ENCODE results near the gene CADPS.

Gene CADPS

DNA sequence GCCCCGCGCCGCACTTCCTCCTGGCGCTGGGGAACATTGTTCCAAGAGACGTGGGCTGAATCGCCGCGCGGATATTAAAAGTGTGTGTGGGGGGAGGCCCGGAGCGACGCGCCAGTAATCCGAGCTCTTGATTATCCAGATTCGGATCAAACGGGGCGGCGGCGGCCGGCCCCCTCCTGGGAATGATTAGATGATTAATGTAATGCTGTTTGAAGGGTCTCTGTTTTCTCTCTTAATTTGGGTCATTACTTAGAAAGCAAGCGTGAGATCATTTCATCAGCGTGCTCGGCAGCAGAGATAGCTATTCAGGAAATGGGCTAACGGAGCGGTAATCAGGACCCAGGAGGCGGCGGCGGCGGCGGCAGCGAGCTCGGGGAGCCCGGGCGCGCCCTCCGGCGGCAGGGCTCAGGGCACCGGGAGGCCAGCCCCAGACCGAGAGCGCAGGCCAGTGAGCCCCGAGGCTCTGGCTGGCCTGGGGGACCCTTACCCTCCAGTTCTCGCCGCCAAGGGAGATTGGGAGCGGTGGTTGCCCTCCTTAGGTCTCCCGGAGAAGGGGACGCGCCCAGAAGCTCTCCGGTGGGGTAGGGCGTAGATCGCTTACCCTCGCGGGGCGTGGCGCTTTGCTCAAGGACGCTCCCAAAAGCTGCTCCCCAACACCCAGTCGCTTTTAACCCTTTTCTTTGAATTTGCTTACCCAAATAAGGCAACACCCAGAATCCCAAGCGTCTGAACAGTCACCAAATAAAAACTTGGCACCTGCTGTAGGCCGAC is 506.3 kb downstream of the CADPS start:
- no peak for DNase-seq

DNA sequence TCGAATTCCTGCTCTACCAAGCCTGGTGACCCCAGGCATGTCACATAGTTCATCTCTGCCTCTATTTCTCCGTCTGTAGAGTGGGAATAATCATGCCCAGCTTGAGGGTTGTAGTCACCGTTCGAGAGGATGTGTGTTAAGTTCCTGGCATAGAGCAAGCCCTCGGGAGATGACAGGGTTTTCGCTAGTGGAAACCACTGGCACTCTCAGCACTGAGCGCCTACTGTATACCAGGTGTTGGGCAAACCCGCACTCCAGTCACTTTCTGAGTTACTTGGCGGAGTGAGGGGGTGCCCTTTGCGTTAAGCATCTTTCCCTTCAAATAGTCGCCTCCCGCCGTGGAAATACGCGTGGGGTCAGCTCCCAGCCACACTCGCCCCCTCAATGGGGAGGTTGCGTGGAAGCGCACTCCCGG is 506.9 kb downstream of the CADPS start:
- DNase-seq = no peak

DNA sequence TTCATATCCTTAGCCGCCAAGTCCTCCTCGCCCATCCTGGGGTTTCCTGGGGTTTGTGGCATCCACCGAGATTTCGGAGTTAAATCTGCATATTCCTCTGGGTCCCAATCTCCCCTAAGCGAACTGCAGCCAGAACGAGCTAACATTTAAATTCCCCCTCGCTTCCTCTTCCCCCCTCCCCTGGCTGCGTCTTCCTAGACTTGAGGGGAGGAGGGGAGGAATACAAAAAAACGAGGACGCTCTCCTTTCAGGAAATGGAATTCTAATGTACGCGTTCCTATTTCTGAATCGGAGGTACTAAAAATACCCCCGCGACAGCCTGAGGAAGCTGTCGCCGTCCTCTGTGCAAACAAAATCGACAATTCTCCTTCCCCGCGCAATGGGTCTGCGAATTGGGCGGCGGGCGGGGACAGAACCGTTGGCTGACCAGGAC is 507.4 kb downstream of the CADPS start:
- no peak for DNase-seq

DNA sequence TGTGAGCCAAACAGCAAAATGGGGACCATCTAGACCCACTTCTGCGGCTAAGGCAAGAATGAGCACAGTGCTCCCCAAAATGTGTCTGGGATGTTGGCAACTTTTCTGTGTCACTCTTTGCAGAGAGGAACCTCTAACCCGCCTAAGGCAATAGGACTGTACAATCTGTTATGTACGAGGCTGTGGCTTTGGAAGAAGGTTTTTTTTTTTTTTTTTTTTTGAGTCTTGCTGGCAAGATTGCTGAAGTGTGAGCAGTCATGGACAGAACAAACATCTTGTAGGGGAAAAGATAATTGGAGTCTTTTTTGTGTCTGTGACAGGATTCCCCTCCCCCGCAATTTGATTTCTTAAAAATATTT is 509.1 kb downstream of the CADPS start:
- no peak for DNase-seq

DNA sequence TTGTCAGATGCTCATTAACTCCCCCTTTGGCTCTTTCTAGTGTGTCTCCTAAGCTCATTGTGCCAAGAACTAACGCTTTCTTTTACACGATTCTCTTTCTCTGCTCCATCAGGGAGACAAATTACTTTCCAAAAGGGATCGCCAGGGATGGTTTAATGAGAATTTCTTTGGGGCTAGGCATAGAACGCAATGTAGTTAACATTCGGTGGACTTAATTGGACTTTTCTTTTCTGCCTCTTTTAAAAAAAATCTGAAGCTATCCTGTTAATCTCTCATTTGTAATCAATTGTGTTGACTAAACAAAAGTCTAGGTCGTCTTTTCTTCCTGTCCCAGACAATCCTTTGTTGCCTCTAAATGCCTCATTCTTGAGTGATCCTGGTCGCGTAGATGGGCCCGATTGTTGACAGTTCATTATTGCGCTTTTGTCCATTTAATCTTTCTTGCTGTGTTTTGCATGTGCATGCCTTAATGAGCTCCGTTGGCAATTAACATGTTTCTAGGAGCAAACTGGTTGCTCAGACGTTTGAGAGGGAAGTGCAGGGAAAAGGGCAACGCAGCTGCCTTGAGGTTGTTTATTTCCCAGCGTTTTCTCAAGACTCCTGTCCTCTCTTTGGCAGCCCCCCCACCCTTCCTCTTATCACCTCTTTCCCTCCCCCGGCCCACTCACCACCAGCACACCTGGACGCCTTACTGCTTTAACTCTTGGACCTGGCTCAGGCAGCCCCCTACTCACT is 509.7 kb downstream of the CADPS start:
- no peak for DNase-seq

DNA sequence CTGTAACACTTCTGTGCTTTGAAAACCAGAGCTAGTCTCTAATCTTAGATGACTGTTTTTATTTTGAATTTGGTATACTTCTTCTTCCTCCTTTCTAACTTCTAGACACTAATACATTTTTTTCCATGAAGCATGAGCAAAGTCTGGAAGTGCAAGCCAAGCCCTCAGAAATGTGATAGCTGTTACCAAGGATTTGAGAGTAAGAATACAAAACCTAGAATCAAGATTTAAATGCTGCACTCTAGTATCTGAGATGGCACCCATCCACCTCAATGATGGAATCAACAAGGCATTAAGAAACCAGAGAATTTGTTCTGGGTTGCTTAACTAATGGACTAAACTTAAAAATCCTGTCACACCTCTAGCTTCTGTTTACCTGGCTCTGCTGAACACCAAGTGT is 511.0 kb downstream of the CADPS start:
- no peak for DNase-seq

DNA sequence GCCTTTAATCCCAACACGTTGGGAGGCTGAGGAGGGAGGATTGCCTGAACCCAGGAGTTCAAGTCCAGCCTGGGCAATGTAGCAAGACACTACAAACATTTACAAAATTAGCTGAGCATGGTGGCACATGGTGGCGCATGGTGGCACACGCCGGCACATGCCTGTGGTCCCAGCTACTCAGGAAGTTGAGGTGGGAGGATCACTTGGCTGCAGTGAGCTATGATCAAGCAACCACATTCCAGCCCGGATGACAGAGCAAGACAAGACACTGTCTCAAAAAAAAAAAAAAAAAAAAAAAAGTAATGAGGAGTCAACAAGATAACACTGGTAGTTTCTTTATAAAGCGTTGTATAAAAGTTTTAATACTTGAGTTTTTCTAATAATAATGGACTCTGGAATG is 511.9 kb downstream of the CADPS start:
- DNase-seq = no peak

DNA sequence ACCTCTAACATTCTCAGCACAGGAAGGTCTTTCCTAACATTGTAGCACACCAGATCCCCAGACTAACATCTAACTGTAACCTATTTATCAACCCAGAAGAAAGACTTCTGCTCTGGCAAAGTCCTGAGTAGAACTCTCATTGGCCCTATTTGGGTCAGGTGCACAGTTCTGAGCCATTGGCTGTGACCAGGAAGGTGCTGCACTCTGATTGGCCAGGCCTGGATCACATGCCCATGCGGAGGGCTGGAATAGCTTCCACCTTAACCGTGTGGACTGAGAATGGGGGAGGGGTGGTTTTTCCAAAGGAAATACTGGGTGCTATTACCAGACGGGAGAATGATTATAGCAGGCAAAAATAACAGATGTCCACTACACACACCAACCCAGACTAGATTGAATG is 513.4 kb downstream of the CADPS start:
- DNase-seq = no peak

DNA sequence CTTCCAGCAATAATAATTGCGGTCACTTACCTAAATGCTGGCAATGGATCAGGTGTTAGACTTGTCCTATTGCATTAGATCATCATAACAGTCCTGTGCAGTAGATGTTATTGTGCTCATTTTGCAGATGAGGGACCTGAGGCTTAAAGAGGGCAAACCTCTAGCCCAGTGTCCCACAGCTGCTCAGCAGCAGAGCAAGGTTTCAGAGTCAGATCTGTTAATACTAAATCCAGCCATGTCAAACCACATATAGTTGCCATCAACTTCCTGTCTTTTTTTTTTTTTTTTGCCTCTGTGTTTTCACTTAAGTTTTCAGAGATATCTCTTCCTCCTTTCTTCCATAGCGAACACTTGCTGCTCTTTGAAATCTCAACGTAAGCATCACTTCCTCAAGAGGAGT is 514.0 kb downstream of the CADPS start:
- no peak for DNase-seq

DNA sequence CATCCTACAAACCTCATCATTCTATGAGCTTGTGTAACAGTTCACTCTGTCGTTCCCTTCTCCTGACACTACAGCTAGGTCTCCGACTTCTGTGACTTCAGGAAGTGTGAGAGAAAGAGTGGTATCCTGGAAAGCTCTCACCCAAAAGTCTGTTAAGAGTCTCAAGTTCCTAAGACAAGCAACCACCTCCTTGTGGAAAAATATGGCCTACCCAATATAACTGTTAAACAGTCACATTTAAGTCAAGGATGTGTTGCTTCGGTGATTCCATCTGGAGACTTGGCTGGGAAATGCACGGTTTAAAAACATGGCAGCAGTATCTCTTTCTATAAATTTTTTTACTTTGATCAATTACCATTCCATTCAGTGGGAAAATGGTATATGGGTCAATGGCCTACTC is 515.7 kb downstream of the CADPS start:
- DNase-seq = no peak

DNA sequence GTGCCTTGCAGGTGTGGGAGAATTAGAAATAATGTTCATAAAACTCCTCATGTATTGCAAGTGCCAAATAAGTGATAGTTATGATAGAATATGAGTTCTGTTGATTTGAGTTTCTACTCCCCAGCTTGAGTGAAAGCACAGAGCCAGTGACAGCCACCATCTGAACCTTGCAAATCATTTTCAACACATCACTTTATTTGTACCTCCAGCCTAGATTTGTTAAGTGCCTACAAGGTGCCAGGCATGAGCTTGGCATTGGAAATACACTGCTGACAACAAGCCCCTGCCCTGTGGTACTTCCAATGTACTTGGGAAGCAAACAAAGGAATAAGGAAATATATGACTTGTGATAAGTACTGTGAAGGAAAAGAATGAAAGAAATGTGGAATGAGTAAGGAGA is 518.9 kb downstream of the CADPS start:
- DNase-seq = no peak

DNA sequence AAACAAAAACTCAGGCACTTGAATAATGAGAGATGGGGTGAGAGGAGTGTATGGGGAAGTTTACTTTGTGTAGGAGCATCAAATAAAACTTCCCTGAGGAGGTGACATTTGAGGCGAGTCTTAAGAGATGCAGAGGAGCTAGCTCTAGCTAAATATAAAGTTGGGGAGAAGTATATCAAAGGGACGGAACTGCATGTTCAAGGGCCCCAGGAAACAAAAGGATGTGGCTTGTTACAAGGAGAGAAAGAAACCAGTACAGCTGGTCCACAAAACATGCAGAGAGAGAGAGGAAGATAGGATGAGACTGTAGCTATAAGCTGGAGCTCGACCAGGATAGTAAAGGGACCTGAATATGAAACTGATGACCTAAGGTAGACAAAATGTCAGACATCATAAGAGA is 519.5 kb downstream of the CADPS start:
- no peak for DNase-seq
